GM19193 (cell line): ENCODE data around the gene HS3ST1.

Source experiments
- POLR2A ChIP-seq: IDR thresholded peaks from 4 replicates; pipeline ENCODE4 v1.6.1; 2011; ENCODE audit not compliant: insufficient read depth, insufficient read length; ENCODE audit errors: extremely low read depth

HS3ST1 gene

GRCh38 chr4:11397819-11398610 lies 30.7 kb downstream of the HS3ST1 start:
- TF ChIP-seq POLR2A: no peak

GRCh38 chr4:11397146-11397545 lies 31.5 kb downstream of the HS3ST1 start:
- no peak for TF ChIP-seq POLR2A

- no peak for TF ChIP-seq POLR2A
Measured at GRCh38 chr4:11393551-11393950, 35.1 kb downstream of the HS3ST1 start.

- TF ChIP-seq POLR2A: no peak
Measured at GRCh38 chr4:11376571-11376970, 52.1 kb downstream of the HS3ST1 start.

- no peak for TF ChIP-seq POLR2A
Measured at GRCh38 chr4:11376146-11376545, 52.5 kb downstream of the HS3ST1 start.

- no peak for TF ChIP-seq POLR2A
Measured at GRCh38 chr4:11368701-11369115, 60.0 kb downstream of the HS3ST1 start.

- no peak for TF ChIP-seq POLR2A
Measured at GRCh38 chr4:11367371-11367770, 61.3 kb downstream of the HS3ST1 start.

- TF ChIP-seq POLR2A: no peak
Measured at GRCh38 chr4:11366859-11367258, 61.8 kb downstream of the HS3ST1 start.

- no peak for TF ChIP-seq POLR2A
Measured at GRCh38 chr4:11365039-11365438, 63.7 kb downstream of the HS3ST1 start.

GRCh38 chr4:11359591-11359990 lies 69.1 kb downstream of the HS3ST1 start:
- no peak for TF ChIP-seq POLR2A

- no peak for TF ChIP-seq POLR2A
Measured at GRCh38 chr4:11355226-11355625, 73.5 kb downstream of the HS3ST1 start.

GRCh38 chr4:11354531-11354930 lies 74.2 kb downstream of the HS3ST1 start:
- no peak for TF ChIP-seq POLR2A

- no peak for TF ChIP-seq POLR2A
Measured at GRCh38 chr4:11348449-11349088, 80.1 kb downstream of the HS3ST1 start.

GRCh38 chr4:11344916-11345315 lies 83.8 kb downstream of the HS3ST1 start:
- TF ChIP-seq POLR2A: no peak

GRCh38 chr4:11343536-11343935 lies 85.2 kb downstream of the HS3ST1 start:
- no peak for TF ChIP-seq POLR2A
